Measurements from ENCODE around the gene MT1M.

DNA sequence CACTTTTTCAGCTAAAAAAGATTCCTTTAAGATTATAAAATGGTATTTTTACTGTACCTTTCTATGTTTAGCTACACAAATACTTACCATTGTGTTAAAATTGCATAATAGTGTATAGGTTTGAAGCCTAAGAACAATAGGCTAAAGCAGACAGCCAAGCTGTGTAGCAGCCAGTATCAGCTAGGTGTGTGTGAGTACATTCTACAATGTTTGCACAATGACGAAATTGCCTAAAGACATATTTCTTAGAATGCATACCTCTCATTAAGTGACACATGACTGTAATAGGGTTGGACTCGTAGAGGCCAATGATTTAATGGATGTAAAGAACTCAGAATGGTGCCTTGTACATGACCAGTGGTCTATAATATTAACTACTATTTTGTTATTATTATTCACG lies 17.4 kb downstream of the MT1M start:
- no peak for TF ChIP-seq CTCF (IDR thresholded peaks at IDR 0.05)
- TF ChIP-seq POLR2AphosphoS5 (IDR thresholded peaks at IDR 0.05), result no peak
- no peak for TF ChIP-seq POLR2A (IDR thresholded peaks at IDR 0.05; ENCODE audit: low read depth)
- no peak for TF ChIP-seq EP300 (IDR thresholded peaks at IDR 0.05)

All from esophagus muscularis mucosa (tissue), 4 donors.